Suprapubic skin (tissue), 4 donors: ENCODE data around the gene ATP6V0B. TPM values are rescaled to one million over a fixed set of nuclear protein-coding genes. Genes with fewer than 3 reads are reported as not detected.

ENCODE experiments used
- DNase-seq, 2 donors: peaks; one replicate each; pipeline ENCODE4 v3.0.0-alpha.2; 2019; ENCODE audit warnings: low spot score in 2 of 2
- H3K27ac ChIP-seq: fragments of 200-600 bp; sonication (generic); one replicate; pipeline ENCODE4 v1.5.1; 2019
- H3K27me3 ChIP-seq: fragments of 200-600 bp; sonication (generic); one replicate; pipeline ENCODE4 v1.5.1; 2019
- H3K36me3 ChIP-seq: fragments of 200-600 bp; sonication (generic); one replicate; pipeline ENCODE4 v1.5.1; 2019
- H3K4me1 ChIP-seq: fragments of 200-600 bp; sonication (generic); one replicate; pipeline ENCODE4 v1.5.1; 2019
- H3K4me3 ChIP-seq: fragments of 200-600 bp; sonication (generic); one replicate; pipeline ENCODE4 v1.5.1; 2019; ENCODE audit warnings: mild to moderate bottlenecking
- H3K9me3 ChIP-seq: fragments of 200-600 bp; sonication (generic); one replicate; pipeline ENCODE4 v1.5.1; 2019
- EP300 ChIP-seq: sonication (generic); formaldehyde crosslinking; IDR thresholded peaks from one replicate; pipeline ENCODE4 v1.6.1; 2017; ENCODE audit warnings: antibody characterized with exemption
- POLR2A ChIP-seq, 2 donors: fragments of 450-650 bp; IDR thresholded peaks; one replicate each; pipeline ENCODE4 v1.6.1; 2017; ENCODE audit warnings: antibody characterized with exemption in 2 of 2, mild to moderate bottlenecking in 2 of 2, moderate library complexity in 2 of 2
- POLR2AphosphoS5 ChIP-seq, 3 donors: sonication (generic); formaldehyde crosslinking; IDR thresholded peaks; one replicate each; pipeline ENCODE4 v1.6.1; 2017; ENCODE audit warnings: antibody characterized with exemption in 3 of 3
- WGBS: methylation state at CpG from one replicate; pipeline ENCODE4 v1.1.5; 2018; 5-methylcytosine and 5-hydroxymethylcytosine counted together
- total RNA-seq, 4 donors: library from RNA; depleted of rRNA; stranded (reverse); fragments of >200 nt; gene quantifications; one replicate each; pipeline ENCODE4 v1.1.0, GENCODE V29; 2016
- TF ChIP-seq, protein P1 (sequence below), 2 donors: fragments of 200-600 bp in 1 of 2; fragments of 450-650 bp in 1 of 2; sonication (generic) in 1 of 2; IDR thresholded peaks; one replicate each; pipeline ENCODE4 v1.5.1; 2016 to 2019; ENCODE audit warnings: antibody characterized with exemption in 2 of 2, mild to moderate bottlenecking in 1 of 2, moderate library complexity in 1 of 2

The ATP6V0B gene
- total RNA-seq, 4 donors from 2014 or later, result 95.2 to 193 (median 150) TPM

DNA sequence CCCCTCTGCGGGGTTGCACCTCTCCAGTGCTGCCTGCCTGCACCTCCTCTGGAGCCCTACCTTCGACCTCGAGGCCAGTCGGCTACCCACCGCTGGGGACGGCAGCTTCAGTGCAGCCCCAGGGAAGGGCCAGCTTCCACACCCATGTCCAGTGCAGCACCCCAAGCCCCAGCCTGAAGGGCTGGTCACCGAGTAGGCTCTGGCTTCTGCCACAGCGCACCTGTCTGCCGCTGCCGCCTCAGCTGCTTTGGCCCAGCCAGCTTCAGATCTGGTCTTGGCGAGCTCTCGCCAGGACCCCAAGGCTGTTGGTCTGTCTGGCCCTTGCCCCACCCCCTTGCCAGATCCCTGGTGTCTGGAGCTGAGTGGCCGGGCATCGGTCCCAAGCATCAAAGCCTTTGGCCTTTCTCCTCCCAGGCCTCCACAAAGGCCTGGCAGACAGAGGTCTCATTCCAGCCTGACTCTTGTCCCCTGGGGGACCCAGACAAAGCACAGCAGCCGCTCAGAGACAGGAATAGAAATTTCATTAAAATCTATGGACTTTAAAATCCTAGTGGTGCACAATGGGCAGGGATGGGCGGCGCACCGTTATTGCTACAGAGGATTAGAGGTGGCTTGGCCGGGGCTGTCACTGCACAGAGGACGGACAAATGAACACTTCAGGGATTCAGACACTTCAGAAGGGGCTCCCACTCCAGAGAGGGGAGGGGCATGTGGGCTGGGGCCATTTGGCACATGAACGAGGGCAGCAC, 21.4 kb downstream of the ATP6V0B start:
- 87% methylated on average over 20 of the region's 21 CpGs for WGBS

DNA sequence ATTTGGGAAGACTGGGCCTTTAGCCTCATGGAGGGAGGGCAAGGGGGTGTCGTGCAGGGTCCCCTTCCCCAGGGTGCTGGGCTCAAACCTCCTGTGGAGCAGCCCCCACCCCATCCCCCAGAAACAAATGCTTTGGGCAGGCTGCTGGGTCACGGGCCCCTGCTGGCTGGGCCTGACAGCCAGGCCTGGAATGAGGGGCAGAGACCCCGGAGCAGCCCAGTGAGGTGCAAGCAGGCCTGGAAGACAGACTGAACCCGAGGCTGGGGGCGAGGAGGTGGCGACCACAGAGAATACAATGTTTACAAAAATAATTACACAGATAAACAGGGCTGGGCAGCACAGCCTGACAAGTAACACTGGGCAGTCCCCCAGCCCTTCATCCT, 22.0 kb downstream of the ATP6V0B start:
- no peak for DNase-seq
- TF ChIP-seq POLR2A (IDR thresholded peaks at IDR 0.05), result no peak
- TF ChIP-seq POLR2AphosphoS5 (IDR thresholded peaks at IDR 0.05), result no peak
- TF ChIP-seq, protein P1, sequence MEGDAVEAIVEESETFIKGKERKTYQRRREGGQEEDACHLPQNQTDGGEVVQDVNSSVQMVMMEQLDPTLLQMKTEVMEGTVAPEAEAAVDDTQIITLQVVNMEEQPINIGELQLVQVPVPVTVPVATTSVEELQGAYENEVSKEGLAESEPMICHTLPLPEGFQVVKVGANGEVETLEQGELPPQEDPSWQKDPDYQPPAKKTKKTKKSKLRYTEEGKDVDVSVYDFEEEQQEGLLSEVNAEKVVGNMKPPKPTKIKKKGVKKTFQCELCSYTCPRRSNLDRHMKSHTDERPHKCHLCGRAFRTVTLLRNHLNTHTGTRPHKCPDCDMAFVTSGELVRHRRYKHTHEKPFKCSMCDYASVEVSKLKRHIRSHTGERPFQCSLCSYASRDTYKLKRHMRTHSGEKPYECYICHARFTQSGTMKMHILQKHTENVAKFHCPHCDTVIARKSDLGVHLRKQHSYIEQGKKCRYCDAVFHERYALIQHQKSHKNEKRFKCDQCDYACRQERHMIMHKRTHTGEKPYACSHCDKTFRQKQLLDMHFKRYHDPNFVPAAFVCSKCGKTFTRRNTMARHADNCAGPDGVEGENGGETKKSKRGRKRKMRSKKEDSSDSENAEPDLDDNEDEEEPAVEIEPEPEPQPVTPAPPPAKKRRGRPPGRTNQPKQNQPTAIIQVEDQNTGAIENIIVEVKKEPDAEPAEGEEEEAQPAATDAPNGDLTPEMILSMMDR (IDR thresholded peaks at IDR 0.05), result no peak
- no peak for TF ChIP-seq EP300
- Histone ChIP-seq H3K27ac (no peak overlapping the region), H3K27me3 (no peaks in the 10 kb centered on the region), H3K36me3 (peaks cover 22% of the 10 kb centered on the region), H3K4me3 (no peak overlapping the region), H3K4me1 (peaks cover 15% of the 10 kb centered on the region), H3K9me3 (no peaks in the 10 kb centered on the region)
- WGBS, result 80% methylated on average over 1 of the region's 6 CpGs

More for the DNA sequence above, 21.4 kb downstream of the ATP6V0B start:
- H3K27me3 ChIP-seq, result no peaks in the 10 kb centered on the region
- H3K36me3 ChIP-seq, result peaks cover 17% of the 10 kb centered on the region
- no peak overlapping the region for H3K27ac ChIP-seq
- DNase-seq, result no peak
- H3K4me1 ChIP-seq, result peaks cover 18% of the 10 kb centered on the region
- no peaks in the 10 kb centered on the region for H3K9me3 ChIP-seq
- TF ChIP-seq POLR2A (IDR thresholded peaks at IDR 0.05), result no peak
- TF ChIP-seq, protein P1 (IDR thresholded peaks at IDR 0.05), result no peak
- TF ChIP-seq EP300, result no peak
- no peak for TF ChIP-seq POLR2AphosphoS5 (IDR thresholded peaks at IDR 0.05)
- H3K4me3 ChIP-seq, result no peak overlapping the region

DNA sequence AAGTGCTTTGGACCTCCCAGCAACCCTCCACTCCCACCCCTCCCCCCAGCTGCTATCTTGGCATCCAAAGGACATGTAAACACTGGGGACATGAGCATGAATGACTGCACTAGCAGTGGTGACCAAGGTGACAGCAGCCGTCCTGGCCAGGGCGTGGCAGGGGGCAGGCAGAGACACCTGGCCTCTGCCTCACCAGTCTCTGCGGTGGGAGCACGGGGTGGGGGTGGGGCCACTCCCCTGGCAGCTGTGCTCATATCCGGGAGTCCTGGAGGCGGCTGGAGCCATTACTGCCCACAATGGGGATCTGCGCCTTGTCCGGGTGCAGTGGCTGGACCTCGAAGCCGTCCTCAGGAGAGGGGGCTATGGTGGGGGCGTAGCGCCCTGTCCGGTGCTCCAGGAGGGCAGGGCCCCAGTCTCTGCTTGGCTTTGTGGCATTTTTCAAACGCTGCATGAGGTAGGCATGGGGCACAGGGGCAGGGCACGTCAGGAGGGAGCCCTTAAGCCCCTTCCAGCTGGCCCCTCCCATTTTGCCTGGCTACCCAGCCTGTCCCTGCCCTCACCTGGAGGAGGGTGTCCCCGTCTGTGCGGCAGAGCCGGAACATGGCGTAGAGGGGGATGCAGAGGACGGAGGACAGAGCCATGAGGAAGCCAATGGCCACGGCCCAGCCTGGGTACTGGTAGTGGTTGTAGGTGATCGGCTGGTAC, 22.7 kb downstream of the ATP6V0B start:
- TF ChIP-seq EP300 (no peak), POLR2A (IDR thresholded peaks at IDR 0.05) (no peak), POLR2AphosphoS5 (IDR thresholded peaks at IDR 0.05) (no peak)
- TF ChIP-seq, protein P1 (IDR thresholded peaks at IDR 0.05), result no peak

DNA sequence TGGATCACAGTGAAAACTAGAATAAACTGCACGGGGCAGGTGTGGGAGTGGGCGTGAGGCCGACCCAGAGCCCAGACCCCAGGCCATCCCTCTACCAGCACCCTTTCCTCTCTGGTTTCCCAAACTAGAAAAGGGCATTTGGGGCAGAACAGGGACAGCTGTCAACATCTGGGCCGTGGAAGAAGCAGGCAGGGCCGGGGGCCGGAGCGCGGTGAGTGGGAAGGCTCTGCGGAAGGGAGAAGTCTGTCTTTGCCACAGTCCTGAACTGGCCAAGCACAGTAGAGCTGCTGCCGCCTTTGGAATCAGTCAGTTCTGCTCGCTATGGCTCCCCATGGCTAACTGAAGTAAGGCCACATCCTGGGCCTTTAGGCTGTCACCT, 23.2 kb downstream of the ATP6V0B start:
- no peaks in the 10 kb centered on the region for H3K9me3 ChIP-seq
- TF ChIP-seq POLR2A (IDR thresholded peaks at IDR 0.05), result no peak
- TF ChIP-seq, protein P1 (IDR thresholded peaks at IDR 0.05), result no peak
- TF ChIP-seq EP300, result no peak
- no peak for TF ChIP-seq POLR2AphosphoS5 (IDR thresholded peaks at IDR 0.05)
- no peak for DNase-seq
- peaks cover 6% of the 10 kb centered on the region for H3K4me1 ChIP-seq
- no peak overlapping the region for H3K4me3 ChIP-seq
- no peaks in the 10 kb centered on the region for H3K27me3 ChIP-seq
- WGBS, result 93% methylated on average over 10 of the region's 11 CpGs
- peaks cover 29% of the 10 kb centered on the region for H3K36me3 ChIP-seq
- H3K27ac ChIP-seq, result no peak overlapping the region

More for the DNA sequence above, 22.7 kb downstream of the ATP6V0B start:
- Histone ChIP-seq H3K4me3 (no peak overlapping the region), H3K9me3 (no peaks in the 10 kb centered on the region), H3K27me3 (no peaks in the 10 kb centered on the region), H3K27ac (no peak overlapping the region), H3K36me3 (peaks cover 28% of the 10 kb centered on the region), H3K4me1 (peaks cover 8% of the 10 kb centered on the region)
- no peak for DNase-seq
- 92% methylated on average over 7 of the region's 22 CpGs for WGBS

DNA sequence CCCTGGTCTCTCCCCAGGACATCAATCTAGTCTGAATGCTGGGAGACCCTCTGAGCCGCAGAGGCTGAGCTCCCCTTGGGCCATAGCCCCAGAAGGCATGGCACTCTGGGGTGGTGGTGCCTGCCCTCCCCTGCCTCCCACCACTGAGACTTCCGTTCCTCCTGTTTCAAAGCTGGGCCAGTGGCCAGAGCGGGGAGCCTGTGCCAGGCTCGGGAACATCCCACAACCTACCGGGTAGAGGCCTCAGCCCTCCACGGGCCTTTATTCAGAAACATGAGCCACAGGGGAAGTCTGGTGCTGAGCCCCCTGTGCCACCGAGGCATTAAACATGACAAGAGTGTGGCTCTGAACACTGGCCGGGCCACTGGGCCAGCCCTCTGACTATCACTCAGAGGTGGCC, 24.7 kb downstream of the ATP6V0B start:
- H3K36me3 ChIP-seq, result peaks cover 29% of the 10 kb centered on the region
- 57% methylated on average over 7 of the region's 8 CpGs for WGBS
- TF ChIP-seq, protein P1 (IDR thresholded peaks at IDR 0.05), result no peak
- no peak for TF ChIP-seq POLR2AphosphoS5 (IDR thresholded peaks at IDR 0.05)
- TF ChIP-seq POLR2A (IDR thresholded peaks at IDR 0.05), result no peak
- no peak for TF ChIP-seq EP300

More for the DNA sequence above, 24.7 kb downstream of the ATP6V0B start:
- no peaks in the 10 kb centered on the region for H3K9me3 ChIP-seq
- no peak overlapping the region for H3K4me3 ChIP-seq
- H3K27me3 ChIP-seq, result no peaks in the 10 kb centered on the region
- H3K4me1 ChIP-seq, result peaks cover 6% of the 10 kb centered on the region
- DNase-seq, result no peak
- no peak overlapping the region for H3K27ac ChIP-seq
